Retinal pigment epithelial cell (primary cell): Measurements from ENCODE around the gene EZR.
A peak's percentile ranks its signal among the peaks of the same experiment; 100 is the strongest.

Experiments used
- DNase-seq: peaks from one replicate; pipeline ENCODE4 v3.0.0-alpha.2; 2010; ENCODE audit warnings: low read depth
- H3K4me3 ChIP-seq: 2 replicates; pipeline ENCODE4 v1.5.1; 2011; ENCODE audit warnings: mild to moderate bottlenecking, low read length, control low read depth, moderate library complexity
- TF ChIP-seq, protein P1 (sequence below): conservative IDR thresholded peaks from 2 replicates; pipeline ENCODE4 v1.5.1; 2011; ENCODE audit warnings: low read depth, low read length, control low read depth, inconsistent platforms

The EZR gene

GRCh38 chr6:158816803-158817727 is 2.1 kb downstream of the EZR start:
- H3K4me3 ChIP-seq: peak overlapping the region; percentile 99
- TF ChIP-seq, protein P1, sequence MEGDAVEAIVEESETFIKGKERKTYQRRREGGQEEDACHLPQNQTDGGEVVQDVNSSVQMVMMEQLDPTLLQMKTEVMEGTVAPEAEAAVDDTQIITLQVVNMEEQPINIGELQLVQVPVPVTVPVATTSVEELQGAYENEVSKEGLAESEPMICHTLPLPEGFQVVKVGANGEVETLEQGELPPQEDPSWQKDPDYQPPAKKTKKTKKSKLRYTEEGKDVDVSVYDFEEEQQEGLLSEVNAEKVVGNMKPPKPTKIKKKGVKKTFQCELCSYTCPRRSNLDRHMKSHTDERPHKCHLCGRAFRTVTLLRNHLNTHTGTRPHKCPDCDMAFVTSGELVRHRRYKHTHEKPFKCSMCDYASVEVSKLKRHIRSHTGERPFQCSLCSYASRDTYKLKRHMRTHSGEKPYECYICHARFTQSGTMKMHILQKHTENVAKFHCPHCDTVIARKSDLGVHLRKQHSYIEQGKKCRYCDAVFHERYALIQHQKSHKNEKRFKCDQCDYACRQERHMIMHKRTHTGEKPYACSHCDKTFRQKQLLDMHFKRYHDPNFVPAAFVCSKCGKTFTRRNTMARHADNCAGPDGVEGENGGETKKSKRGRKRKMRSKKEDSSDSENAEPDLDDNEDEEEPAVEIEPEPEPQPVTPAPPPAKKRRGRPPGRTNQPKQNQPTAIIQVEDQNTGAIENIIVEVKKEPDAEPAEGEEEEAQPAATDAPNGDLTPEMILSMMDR: no peak
- no peak for DNase-seq

DNA sequence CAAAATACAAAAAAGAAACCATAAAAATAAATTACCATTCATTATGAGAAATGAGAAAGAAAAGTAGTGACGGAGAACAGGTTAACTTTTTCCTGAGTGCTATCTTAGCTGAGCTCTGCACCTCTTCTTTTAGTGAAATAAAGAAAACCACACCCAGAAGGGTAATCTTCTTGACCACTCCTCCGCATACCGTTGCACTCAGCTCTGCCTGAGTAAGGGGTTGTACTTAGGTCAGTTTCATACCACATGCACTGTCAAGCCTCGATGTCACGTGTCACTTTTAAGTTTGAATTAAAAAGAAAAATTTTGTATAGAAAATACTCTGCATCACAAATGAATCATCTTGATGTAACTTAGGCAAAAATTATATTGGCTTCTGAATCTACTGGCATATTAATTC is 2.8 kb downstream of the EZR start:
- H3K4me3 ChIP-seq: peak overlapping the region; percentile 99
- TF ChIP-seq, protein P1: no peak
- no peak for DNase-seq

- DNase-seq: no peak
- TF ChIP-seq, protein P1: no peak
- peak overlapping the region; percentile 99 for H3K4me3 ChIP-seq
These were observed 3.3 kb downstream of the EZR start for GRCh38 chr6:158815907-158816306.

- TF ChIP-seq, protein P1: no peak
- H3K4me3 ChIP-seq: peak overlapping the region; percentile 99
- no peak for DNase-seq
These were observed 3.8 kb downstream of the EZR start for GRCh38 chr6:158815379-158815724.

DNA sequence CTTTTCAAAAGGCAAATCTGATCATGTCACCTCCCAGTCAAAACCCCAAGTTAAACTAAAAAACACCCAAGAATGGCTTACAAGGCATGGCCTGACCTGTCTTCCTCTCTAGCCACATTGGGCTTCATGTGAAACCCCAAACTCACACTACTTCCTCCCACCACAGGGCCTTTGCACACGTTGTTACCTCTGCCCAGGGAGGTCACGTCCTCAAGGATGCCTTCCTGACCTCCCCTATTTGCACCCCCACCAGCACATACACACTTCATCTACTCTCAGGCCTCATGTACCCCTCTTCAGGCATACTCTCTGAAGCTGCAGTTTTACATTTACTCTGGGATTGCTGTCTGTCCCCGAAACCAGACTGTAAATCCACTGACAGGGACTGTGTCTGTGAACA is 6.1 kb downstream of the EZR start:
- no peak for DNase-seq
- TF ChIP-seq, protein P1: no peak
- H3K4me3 ChIP-seq: peak overlapping the region; percentile 99

DNA sequence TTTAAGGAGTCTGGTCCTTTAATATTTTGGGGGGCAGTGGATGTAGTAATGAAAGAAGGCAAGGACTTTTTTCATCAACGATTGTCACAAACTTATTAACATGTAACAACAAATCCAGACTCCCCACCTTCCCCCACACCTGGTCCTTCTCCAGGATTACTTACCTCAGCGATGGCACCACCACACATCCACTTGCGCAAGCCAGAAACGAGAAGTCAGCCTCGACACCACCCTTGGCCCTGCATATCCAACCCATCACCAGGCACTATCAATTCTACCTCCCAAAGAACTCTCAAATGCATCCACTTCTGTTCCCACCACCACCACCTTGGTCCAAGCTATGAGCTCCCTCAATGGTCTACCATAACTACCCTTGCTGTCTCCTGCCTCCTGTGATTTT is 6.6 kb downstream of the EZR start:
- peak overlapping the region; percentile 99 for H3K4me3 ChIP-seq
- TF ChIP-seq, protein P1: no peak
- no peak for DNase-seq
